Uterus (tissue), 2 donors: ENCODE results near the gene NXF3.
"Not testable (repeated sequence)": the region's sequence is repeated elsewhere in the genome, so short reads cannot be mapped to it uniquely, and the experiment has no call there.

Experiments
- POLR2A ChIP-seq, 2 donors: fragments of 450-650 bp; IDR thresholded peaks; one replicate each; pipeline ENCODE4 v1.6.1; 2016; ENCODE audit warnings: antibody characterized with exemption in 2 of 2, mild to moderate bottlenecking in 1 of 2, moderate library complexity in 1 of 2
- TF ChIP-seq, protein P1 (sequence below), 4 experiments: fragments of 200-600 bp in 2 of 4; fragments of 450-650 bp in 2 of 4; sonication (generic) in 2 of 4; IDR thresholded peaks; one replicate each; pipeline ENCODE4 v1.5.1; 2016 to 2019; ENCODE audit warnings: antibody characterized with exemption in 4 of 4, mild to moderate bottlenecking in 2 of 4, moderate library complexity in 1 of 4

DNA sequence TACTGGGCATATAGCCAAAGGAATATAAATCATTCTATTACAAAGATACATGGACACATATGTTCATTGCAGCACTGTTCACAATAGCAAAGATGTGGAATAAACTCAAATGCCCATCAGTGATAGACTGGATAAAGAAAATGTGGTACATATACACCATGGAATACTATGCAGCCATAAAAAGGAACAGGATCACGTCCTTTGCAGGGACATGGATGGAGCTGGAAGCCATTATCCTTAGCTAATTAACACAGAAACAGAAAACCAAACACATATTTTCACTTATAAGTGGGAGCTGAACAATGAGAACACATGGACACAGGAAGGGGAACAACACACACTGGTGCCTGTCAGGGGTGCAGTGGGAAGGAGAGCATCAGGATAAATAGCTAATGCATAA lies 59.6 kb downstream of the NXF3 start:
- TF ChIP-seq, protein P1, sequence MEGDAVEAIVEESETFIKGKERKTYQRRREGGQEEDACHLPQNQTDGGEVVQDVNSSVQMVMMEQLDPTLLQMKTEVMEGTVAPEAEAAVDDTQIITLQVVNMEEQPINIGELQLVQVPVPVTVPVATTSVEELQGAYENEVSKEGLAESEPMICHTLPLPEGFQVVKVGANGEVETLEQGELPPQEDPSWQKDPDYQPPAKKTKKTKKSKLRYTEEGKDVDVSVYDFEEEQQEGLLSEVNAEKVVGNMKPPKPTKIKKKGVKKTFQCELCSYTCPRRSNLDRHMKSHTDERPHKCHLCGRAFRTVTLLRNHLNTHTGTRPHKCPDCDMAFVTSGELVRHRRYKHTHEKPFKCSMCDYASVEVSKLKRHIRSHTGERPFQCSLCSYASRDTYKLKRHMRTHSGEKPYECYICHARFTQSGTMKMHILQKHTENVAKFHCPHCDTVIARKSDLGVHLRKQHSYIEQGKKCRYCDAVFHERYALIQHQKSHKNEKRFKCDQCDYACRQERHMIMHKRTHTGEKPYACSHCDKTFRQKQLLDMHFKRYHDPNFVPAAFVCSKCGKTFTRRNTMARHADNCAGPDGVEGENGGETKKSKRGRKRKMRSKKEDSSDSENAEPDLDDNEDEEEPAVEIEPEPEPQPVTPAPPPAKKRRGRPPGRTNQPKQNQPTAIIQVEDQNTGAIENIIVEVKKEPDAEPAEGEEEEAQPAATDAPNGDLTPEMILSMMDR (IDR thresholded peaks at IDR 0.05) = not testable (repeated sequence)
- not testable (repeated sequence) for TF ChIP-seq POLR2A (IDR thresholded peaks at IDR 0.05)
